GM12892 (cell line): Measurements from ENCODE around the gene ARFGAP1.

Source experiments
- POLR2A ChIP-seq: IDR thresholded peaks from 2 replicates; pipeline ENCODE4 v1.6.1; 2011; ENCODE audit warnings: low read depth, low read length, control low read depth
- POLR2AphosphoS5 ChIP-seq: IDR thresholded peaks from 2 replicates; pipeline ENCODE4 v1.6.1; 2011; ENCODE audit warnings: low read depth, low read length, control low read depth

- TF ChIP-seq POLR2AphosphoS5, result no peak
- no peak for TF ChIP-seq POLR2A
Observed at GRCh38 chr20:63223826-63224207, 48.8 kb upstream of the ARFGAP1 start.
